ENCODE measurements around the gene TRPV3. TPM values are rescaled to one million over a fixed set of nuclear protein-coding genes. Genes with fewer than 3 reads are reported as not detected.

The TRPV3 gene
- total RNA-seq, 1 experiment from 2014 or later = 1.4 TPM

DNA sequence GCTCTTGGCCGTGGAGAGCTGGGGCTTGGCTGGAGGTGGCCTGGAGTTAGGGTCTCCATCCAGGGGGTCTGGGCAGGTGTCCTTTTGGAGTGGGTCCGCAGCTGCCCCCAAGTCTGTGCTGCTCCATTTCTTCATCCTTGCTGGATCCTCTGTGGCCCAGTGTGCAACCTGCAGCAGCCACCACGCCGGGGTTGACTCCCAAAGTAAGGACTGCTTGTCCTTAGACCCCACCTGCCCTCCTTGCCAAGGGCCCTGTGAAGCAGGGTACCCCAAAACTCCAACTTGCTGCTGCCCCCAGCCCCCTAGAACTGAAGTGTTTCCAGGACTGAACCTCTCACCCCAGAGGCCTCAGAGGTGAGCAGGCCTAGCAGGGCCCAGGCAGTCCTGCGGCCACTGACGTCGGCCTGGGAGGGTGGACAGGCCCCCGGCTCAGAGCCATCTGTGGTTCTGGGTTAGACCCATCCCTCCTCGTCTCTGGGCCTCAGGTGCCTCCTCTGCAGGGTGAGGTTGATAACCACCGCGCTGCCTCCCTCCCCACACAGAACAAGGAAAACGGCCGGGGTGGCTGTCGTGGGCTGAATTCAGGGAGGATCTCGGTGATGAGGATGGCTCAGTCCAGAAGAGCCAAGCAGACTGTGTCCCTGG is 34.7 kb upstream of the TRPV3 start:
- Histone ChIP-seq H3K9ac (ENCODE audit: low read length) (no peak overlapping the region), H3K9me3 (ENCODE audit: control insufficient read depth in 1 of 2, insufficient read depth in 1 of 2, low read depth in 1 of 2, low read length in 2 of 2) (no peaks in the 10 kb centered on the region), H3K27ac (ENCODE audit: low read depth, low read length) (no peak overlapping the region), H3K9me2 (ENCODE audit: insufficient read depth) (no peaks in the 10 kb centered on the region), H4K20me1 (ENCODE audit: insufficient read depth) (no peaks in the 10 kb centered on the region), H3K4me3 (replicated peaks in 1 of 2; ENCODE audit: low read depth in 1 of 2, low read length in 2 of 2) (no peak overlapping the region), H3K79me2 (ENCODE audit: insufficient read depth, low read length) (no peaks in the 10 kb centered on the region), H3K4me2 (ENCODE audit: low read length) (no peak overlapping the region), H3K27me3 (ENCODE audit: insufficient read depth, low read length) (no peaks in the 10 kb centered on the region), H2AFZ (ENCODE audit: low read depth, low read length, poor library complexity, severe bottlenecking) (no peak overlapping the region), H3K36me3 (ENCODE audit: control insufficient read depth in 1 of 2, insufficient read depth in 2 of 2, low read length in 2 of 2) (no peaks in the 10 kb centered on the region; a peak in 1 of 4 replicates), H3K4me1 (ENCODE audit: control insufficient read depth in 1 of 2, insufficient read depth in 2 of 2, low read length in 2 of 2) (no peaks in the 10 kb centered on the region)
- no peak for DNase-seq (ENCODE audit: low read depth, low spot score)
- intact Hi-C loops (cut with micrococcal nuclease) = no loop called here
- TF ChIP-seq, protein P1, sequence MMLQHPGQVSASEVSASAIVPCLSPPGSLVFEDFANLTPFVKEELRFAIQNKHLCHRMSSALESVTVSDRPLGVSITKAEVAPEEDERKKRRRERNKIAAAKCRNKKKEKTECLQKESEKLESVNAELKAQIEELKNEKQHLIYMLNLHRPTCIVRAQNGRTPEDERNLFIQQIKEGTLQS (IDR thresholded peaks at IDR 0.05) = no peak
- TF ChIP-seq EZH2phosphoT487 (IDR thresholded peaks at IDR 0.05; ENCODE audit: borderline replicate concordance) (no peak), JUND (IDR thresholded peaks at IDR 0.05) (no peak), CEBPB (IDR thresholded peaks at IDR 0.05; ENCODE audit: low read depth) (no peak), ZNF274 (IDR thresholded peaks at IDR 0.05; ENCODE audit: low read depth, low read length) (no peak), ZFX (IDR thresholded peaks at IDR 0.05) (no peak), EGR1 (IDR thresholded peaks at IDR 0.05; ENCODE audit: low read depth) (no peak), YY1 (IDR thresholded peaks at IDR 0.05; ENCODE audit: extremely low read depth, insufficient replicate concordance, low read depth, low read length) (no peak), ZBTB33 (IDR thresholded peaks at IDR 0.05; ENCODE audit: extremely low read depth, insufficient replicate concordance, low read length) (no peak), RAD21 (IDR thresholded peaks at IDR 0.05; ENCODE audit: low read depth) (no peak), CBX3 (IDR thresholded peaks at IDR 0.05; ENCODE audit: low read depth) (no peak), SIN3A (IDR thresholded peaks at IDR 0.05; ENCODE audit: low read depth) (no peak), MAX (IDR thresholded peaks at IDR 0.05) (no peak), SP1 (IDR thresholded peaks at IDR 0.05; ENCODE audit: low read depth) (no peak), ELF1 (IDR thresholded peaks at IDR 0.05; ENCODE audit: borderline replicate concordance, low read depth) (no peak), SRF (IDR thresholded peaks at IDR 0.05; ENCODE audit: low read depth) (no peak)
- TF ChIP-seq, protein P2, sequence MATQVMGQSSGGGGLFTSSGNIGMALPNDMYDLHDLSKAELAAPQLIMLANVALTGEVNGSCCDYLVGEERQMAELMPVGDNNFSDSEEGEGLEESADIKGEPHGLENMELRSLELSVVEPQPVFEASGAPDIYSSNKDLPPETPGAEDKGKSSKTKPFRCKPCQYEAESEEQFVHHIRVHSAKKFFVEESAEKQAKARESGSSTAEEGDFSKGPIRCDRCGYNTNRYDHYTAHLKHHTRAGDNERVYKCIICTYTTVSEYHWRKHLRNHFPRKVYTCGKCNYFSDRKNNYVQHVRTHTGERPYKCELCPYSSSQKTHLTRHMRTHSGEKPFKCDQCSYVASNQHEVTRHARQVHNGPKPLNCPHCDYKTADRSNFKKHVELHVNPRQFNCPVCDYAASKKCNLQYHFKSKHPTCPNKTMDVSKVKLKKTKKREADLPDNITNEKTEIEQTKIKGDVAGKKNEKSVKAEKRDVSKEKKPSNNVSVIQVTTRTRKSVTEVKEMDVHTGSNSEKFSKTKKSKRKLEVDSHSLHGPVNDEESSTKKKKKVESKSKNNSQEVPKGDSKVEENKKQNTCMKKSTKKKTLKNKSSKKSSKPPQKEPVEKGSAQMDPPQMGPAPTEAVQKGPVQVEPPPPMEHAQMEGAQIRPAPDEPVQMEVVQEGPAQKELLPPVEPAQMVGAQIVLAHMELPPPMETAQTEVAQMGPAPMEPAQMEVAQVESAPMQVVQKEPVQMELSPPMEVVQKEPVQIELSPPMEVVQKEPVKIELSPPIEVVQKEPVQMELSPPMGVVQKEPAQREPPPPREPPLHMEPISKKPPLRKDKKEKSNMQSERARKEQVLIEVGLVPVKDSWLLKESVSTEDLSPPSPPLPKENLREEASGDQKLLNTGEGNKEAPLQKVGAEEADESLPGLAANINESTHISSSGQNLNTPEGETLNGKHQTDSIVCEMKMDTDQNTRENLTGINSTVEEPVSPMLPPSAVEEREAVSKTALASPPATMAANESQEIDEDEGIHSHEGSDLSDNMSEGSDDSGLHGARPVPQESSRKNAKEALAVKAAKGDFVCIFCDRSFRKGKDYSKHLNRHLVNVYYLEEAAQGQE (IDR thresholded peaks at IDR 0.05; ENCODE audit: low read depth) = no peak
- TF ChIP-seq, protein P3, sequence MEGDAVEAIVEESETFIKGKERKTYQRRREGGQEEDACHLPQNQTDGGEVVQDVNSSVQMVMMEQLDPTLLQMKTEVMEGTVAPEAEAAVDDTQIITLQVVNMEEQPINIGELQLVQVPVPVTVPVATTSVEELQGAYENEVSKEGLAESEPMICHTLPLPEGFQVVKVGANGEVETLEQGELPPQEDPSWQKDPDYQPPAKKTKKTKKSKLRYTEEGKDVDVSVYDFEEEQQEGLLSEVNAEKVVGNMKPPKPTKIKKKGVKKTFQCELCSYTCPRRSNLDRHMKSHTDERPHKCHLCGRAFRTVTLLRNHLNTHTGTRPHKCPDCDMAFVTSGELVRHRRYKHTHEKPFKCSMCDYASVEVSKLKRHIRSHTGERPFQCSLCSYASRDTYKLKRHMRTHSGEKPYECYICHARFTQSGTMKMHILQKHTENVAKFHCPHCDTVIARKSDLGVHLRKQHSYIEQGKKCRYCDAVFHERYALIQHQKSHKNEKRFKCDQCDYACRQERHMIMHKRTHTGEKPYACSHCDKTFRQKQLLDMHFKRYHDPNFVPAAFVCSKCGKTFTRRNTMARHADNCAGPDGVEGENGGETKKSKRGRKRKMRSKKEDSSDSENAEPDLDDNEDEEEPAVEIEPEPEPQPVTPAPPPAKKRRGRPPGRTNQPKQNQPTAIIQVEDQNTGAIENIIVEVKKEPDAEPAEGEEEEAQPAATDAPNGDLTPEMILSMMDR (IDR thresholded peaks at IDR 0.05 in 2 of 3, conservative IDR thresholded peaks at IDR 0.05 in 1 of 3; ENCODE audit: borderline replicate concordance in 1 of 3, insufficient read depth in 1 of 3, low read depth in 2 of 3, low read length in 2 of 3) = no peak
- no peak for ATAC-seq
- ChIA-PET CTCF (no interaction called here), POLR2A (no interaction called here), RAD21 (ENCODE audit: low non-redundant PET in 1 of 2, low total read pairs in 2 of 2, uncharacterized antibody in 2 of 2, unreplicated experiment in 2 of 2) (no interaction called here)
- BruUV-seq (replicated peaks) = no TSS peak

Data from HCT116 (cell line).